ENCODE results near the gene ZNF804B.

Gene ZNF804B

DNA sequence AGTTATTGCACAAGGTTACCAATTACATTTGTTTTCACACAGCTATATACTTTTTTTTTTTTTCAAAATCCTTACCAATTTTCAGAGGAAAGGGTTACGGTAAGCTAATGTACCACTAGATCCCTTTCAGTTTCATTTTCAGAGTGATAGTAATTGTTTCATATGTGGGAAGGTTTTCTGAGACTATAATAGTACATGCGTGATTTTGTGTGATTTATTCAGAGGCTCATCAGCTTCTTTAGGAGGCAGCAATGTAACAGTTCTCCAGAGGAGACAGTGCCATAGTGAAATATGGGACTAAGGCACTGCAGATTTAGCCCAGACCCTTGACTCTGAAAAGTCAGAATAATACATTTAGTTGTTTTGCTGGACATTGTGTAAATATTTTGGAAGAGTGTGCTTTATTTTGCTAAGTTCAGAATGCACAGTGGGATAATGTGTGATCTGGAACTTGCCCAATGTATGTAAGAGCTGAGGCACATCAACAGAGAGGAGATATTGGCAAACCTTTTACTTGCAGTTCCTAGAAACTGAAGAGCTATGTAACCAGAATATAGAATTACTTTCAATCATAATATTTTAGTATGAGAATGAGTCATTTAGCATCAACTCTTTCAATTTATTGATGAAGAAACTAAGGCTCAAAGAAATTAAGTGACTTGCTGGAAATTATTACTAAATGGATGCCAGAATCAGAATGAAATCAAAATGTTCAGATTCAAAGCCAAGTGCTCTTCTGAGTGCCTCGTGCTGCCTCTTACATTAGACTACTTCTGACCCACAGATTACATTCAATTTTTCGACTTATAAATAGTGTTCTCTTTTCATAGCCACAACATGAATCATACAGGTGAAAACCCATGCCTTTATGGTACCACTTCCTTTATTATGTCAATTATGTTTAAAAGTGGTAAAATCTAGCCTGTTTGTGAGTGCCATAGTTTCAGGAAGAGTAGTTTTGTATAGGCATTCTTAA, 243.8 kb downstream of the ZNF804B start:
- DNase-seq (ENCODE audit: low spot score): no peak
- Histone ChIP-seq H3K4me3 (peak overlapping the region; percentile 46), H3K27ac (no peak overlapping the region)
- TF ChIP-seq, protein P1, sequence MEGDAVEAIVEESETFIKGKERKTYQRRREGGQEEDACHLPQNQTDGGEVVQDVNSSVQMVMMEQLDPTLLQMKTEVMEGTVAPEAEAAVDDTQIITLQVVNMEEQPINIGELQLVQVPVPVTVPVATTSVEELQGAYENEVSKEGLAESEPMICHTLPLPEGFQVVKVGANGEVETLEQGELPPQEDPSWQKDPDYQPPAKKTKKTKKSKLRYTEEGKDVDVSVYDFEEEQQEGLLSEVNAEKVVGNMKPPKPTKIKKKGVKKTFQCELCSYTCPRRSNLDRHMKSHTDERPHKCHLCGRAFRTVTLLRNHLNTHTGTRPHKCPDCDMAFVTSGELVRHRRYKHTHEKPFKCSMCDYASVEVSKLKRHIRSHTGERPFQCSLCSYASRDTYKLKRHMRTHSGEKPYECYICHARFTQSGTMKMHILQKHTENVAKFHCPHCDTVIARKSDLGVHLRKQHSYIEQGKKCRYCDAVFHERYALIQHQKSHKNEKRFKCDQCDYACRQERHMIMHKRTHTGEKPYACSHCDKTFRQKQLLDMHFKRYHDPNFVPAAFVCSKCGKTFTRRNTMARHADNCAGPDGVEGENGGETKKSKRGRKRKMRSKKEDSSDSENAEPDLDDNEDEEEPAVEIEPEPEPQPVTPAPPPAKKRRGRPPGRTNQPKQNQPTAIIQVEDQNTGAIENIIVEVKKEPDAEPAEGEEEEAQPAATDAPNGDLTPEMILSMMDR (IDR thresholded peaks at IDR 0.05): no peak

DNA sequence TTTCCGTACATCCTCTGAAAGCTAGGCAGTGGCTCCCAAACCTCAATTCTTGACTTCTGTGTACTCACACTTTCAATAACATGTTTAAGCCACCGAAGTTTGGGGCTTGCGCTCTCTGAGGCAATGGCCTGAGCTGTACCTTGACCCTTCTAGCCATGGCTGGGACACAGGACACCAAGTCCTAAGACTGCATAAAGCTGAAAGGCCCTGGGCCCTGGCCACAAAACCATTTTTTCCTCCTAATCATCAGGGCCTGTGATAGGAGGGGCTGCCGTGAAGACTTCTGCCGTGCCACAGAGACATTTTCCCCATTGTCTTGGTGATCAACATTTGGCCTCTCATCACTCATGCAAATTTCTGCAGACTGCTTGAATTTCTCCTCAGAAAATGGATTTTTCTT, 252.5 kb downstream of the ZNF804B start:
- H3K27ac ChIP-seq: no peak overlapping the region
- H3K4me3 ChIP-seq: no peak overlapping the region
- TF ChIP-seq, protein P1 (IDR thresholded peaks at IDR 0.05): no peak
- no peak for DNase-seq (ENCODE audit: low spot score)

DNA sequence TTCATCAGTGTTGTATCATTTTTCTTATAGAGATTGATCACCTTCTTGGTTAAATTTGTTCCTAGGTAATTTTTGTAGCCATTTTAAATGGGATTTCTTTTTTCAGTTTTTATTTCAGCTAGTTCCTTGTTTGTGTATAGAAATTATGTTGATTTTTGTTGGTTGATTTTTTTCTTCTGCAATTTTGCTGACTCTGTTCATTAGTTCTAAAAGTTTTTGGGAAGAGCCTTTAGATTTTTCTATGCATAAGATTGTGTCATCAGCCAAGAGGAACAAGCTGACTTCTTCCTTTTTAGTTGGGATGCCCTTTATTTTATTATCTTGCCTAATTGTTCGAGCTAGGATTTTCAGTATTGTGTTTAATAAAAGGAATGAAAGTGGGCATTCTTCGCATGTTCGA, 258.2 kb downstream of the ZNF804B start:
- TF ChIP-seq, protein P1 (IDR thresholded peaks at IDR 0.05): no peak
- DNase-seq (ENCODE audit: low spot score): no peak
- no peak overlapping the region for H3K4me3 ChIP-seq
- H3K27ac ChIP-seq: no peak overlapping the region

DNA sequence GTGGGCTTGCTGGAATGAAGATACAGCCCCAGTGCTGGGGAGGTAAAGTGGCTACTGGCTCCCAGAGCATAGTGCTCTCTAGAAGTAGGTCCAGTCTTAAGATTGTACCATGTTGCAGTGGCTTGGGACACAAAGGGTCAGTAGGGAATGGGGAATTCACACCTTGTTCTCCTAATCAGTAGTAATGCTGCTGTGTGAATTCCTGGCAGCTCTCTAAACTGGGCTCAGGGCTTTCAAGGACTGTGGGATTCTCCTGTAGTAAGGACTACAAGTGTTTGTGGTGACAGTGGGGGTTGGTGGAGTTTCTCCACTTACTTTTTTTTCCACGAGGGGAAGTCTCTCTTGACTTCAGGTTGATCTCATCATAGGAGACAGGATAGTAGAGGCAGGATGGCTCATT, 262.2 kb downstream of the ZNF804B start:
- H3K27ac ChIP-seq: no peak overlapping the region
- TF ChIP-seq, protein P1 (IDR thresholded peaks at IDR 0.05): no peak
- no peak overlapping the region for H3K4me3 ChIP-seq
- DNase-seq (ENCODE audit: low spot score): no peak

DNA sequence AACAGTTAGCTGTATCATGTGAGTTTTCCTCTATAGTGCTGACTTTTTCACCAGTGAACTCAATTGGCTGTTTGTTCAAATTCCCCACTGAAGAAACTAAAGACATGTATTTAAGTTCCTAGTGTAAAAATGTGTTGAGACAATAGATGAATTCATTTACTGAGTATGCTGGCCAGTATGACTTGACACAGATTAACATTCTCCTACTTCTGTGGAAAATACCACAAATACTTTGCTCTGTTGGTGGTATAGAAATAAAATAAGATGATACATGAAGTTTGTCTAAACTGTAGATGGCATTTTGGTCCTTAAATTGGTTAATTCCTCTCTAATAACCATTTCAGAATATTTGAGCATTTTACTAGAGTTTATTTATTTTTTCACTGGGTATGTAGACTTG, 263.7 kb downstream of the ZNF804B start:
- DNase-seq (ENCODE audit: low spot score): no peak
- TF ChIP-seq, protein P1 (IDR thresholded peaks at IDR 0.05): no peak
- Histone ChIP-seq H3K27ac (no peak overlapping the region), H3K4me3 (no peak overlapping the region)

DNA sequence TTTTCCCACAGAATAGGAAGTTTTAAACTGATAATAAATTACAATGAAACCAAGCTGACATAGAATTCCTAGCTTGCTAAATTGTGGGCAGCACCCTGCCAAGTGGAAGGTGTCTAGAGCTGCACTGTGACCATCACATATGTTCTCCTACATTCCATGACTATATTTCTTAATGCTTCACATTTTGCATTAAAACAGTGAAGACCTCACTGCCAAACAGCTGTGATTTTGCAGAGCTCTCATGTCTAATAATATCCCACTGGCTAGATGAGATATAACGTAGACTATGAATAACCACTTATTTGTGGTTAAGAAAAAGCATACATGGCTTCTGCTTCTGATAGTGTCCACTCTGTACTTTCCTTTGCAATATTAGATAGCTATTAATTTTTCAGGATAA, 264.4 kb downstream of the ZNF804B start:
- H3K4me3 ChIP-seq: no peak overlapping the region
- TF ChIP-seq, protein P1 (IDR thresholded peaks at IDR 0.05): no peak
- H3K27ac ChIP-seq: no peak overlapping the region
- no peak for DNase-seq (ENCODE audit: low spot score)

DNA sequence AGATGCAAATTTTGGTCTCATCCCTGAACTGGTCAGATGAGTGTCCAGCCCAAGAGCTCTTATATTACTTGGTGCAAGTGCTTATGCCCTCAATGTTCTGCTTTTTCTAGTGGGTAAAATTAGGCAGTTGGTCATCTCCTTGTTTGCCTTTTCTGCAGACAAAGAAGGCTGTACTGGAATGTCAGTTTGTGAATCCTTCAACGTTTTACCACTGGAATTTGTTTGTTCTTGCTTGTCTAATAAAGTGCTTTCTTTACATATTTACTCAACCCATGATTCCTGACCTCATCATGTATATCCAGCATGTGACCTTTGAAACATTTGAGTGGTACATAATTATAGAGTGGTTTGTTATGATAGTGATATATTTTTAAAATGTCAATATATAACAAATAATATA, 268.3 kb downstream of the ZNF804B start:
- no peak for DNase-seq (ENCODE audit: low spot score)
- Histone ChIP-seq H3K27ac (no peak overlapping the region), H3K4me3 (no peak overlapping the region)
- TF ChIP-seq, protein P1 (IDR thresholded peaks at IDR 0.05): no peak

All from coronary artery (tissue), 2 donors.